ENCODE results near the gene ITGAX.

ITGAX gene

GRCh38 chr16:31350275-31351005 is 4.5 kb upstream of the ITGAX start:
- peak; percentile 23 for DNase-seq (ENCODE audit: low read depth)
- H3K4me3 ChIP-seq (ENCODE audit: low read depth, low read length), result no peak overlapping the region
- TF ChIP-seq CTCF (IDR thresholded peaks at IDR 0.05; ENCODE audit: insufficient read depth, low read depth, low read length, missing control alignments), result no peak

GRCh38 chr16:31351246-31351941 is 3.6 kb upstream of the ITGAX start:
- no peak for TF ChIP-seq CTCF (IDR thresholded peaks at IDR 0.05; ENCODE audit: insufficient read depth, low read depth, low read length, missing control alignments)
- no peak overlapping the region for H3K4me3 ChIP-seq (ENCODE audit: low read depth, low read length)
- DNase-seq (ENCODE audit: low read depth), result peak; percentile 41

GRCh38 chr16:31351942-31352325 is 3.0 kb upstream of the ITGAX start:
- H3K4me3 ChIP-seq (ENCODE audit: low read depth, low read length), result no peak overlapping the region
- DNase-seq (ENCODE audit: low read depth), result no peak
- TF ChIP-seq CTCF (IDR thresholded peaks at IDR 0.05; ENCODE audit: insufficient read depth, low read depth, low read length, missing control alignments), result no peak

GRCh38 chr16:31352376-31353115 is 2.4 kb upstream of the ITGAX start:
- DNase-seq (ENCODE audit: low read depth), result peak; percentile 29
- no peak for TF ChIP-seq CTCF (IDR thresholded peaks at IDR 0.05; ENCODE audit: insufficient read depth, low read depth, low read length, missing control alignments)

GRCh38 chr16:31355431-31356100 is 590 bp downstream of the ITGAX start:
- no peak for DNase-seq (ENCODE audit: low read depth)
- H3K4me3 ChIP-seq (ENCODE audit: low read depth, low read length), result peak overlapping the region; percentile 12; the same call in 1 of the 2 replicates
- no peak for TF ChIP-seq CTCF (IDR thresholded peaks at IDR 0.05; ENCODE audit: insufficient read depth, low read depth, low read length, missing control alignments)

More at GRCh38 chr16:31352376-31353115, 2.4 kb upstream of the ITGAX start:
- no peak overlapping the region for H3K4me3 ChIP-seq (ENCODE audit: low read depth, low read length)

- no peak overlapping the region for H3K4me3 ChIP-seq (ENCODE audit: low read depth, low read length)
- no peak for TF ChIP-seq CTCF (IDR thresholded peaks at IDR 0.05; ENCODE audit: insufficient read depth, low read depth, low read length, missing control alignments)
- no peak for DNase-seq (ENCODE audit: low read depth)
Measured at GRCh38 chr16:31356566-31357323, 1.8 kb downstream of the ITGAX start.

Data from GM12865 (cell line).